ENCODE results near the gene PLEKHM3.

PLEKHM3 gene

DNA sequence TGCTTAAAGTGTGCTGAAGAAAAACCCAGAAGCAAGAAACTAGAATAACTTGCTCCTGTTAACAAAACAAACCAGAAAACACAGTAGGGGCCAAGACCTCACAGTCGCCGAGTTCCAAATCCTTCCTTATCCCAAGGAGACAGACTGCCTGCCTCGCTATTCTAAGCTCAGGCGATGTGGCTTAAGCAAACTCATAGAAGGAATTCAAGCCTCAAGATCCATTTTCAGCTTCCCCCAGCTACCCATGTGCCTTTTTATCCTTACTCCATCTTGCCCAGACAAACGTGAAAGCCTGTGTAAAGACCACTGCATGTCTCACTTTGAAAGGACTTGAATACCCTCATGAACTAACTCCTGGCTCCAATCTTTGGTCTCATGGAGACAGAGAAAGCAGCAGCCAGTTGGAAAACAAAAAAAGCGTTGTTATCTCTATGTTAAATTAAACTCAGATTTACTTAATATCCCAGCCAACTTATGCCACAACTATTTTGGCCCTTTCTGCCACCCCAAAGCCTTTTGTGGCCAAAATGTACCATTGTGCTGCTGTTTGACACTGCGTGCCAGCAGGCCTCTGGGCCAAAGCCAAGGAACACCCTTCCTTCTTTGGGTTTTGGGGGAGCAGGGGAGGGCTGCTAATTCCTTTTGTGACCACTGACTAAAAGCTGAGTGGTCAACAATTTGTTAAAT is 132.5 kb downstream of the PLEKHM3 start:
- Histone ChIP-seq H3K27ac (ENCODE audit: low read length) (no peak overlapping the region), H3K27me3 (ENCODE audit: control insufficient read depth, insufficient read depth, low read length) (no peaks in the 10 kb centered on the region), H3K4me3 (ENCODE audit: low read length) (no peak overlapping the region), H3K36me3 (ENCODE audit: control insufficient read depth, low read depth, low read length) (no peaks in the 10 kb centered on the region), H3K4me1 (ENCODE audit: control insufficient read depth, low read depth, low read length) (peaks cover 39% of the 10 kb centered on the region), H3K9ac (ENCODE audit: low read length) (no peak overlapping the region), H3K9me3 (ENCODE audit: control insufficient read depth, low read depth, low read length) (no peaks in the 10 kb centered on the region)

DNA sequence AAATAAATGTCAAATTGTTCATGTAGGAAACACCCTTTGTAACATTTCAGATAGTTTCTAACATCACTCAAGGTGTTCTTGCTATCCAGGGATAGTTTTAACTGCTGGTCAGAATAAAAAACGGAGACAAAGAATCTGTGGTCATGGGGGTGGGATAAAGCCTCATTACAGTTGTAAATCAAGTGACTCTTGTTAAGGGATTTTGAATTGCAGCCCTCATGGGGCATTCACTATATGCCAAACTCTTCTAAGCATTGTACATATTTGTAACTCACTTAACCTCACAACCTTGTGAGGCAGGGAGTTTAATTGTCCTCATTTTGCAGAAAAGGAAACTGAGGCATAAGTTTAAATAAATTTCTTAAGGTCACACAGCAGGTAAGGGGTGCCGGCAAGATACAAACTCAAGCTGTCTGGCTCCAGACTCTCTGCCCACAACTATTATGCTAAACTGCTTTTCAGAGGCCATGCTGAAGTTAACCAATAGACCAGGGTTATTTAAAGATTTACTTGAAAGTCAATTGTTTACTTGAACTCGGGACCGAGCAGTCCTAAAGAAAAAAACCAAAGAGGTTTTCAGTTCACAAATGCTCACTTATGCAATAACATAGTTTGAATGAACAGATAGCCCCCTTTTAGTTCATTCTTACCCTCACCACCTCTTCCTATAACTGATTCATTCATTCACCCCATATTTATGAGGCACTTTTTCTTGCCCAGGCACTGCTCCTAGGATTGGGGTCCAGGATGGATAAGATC is 134.1 kb downstream of the PLEKHM3 start:
- no peaks in the 10 kb centered on the region for H3K36me3 ChIP-seq (ENCODE audit: control insufficient read depth, low read depth, low read length)
- no peaks in the 10 kb centered on the region for H3K27me3 ChIP-seq (ENCODE audit: control insufficient read depth, insufficient read depth, low read length)
- peaks cover 23% of the 10 kb centered on the region for H3K4me1 ChIP-seq (ENCODE audit: control insufficient read depth, low read depth, low read length)
- no peak overlapping the region for H3K9ac ChIP-seq (ENCODE audit: low read length)
- no peak overlapping the region for H3K4me3 ChIP-seq (ENCODE audit: low read length)
- H3K9me3 ChIP-seq (ENCODE audit: control insufficient read depth, low read depth, low read length) = no peaks in the 10 kb centered on the region
- no peak overlapping the region for H3K27ac ChIP-seq (ENCODE audit: low read length)

DNA sequence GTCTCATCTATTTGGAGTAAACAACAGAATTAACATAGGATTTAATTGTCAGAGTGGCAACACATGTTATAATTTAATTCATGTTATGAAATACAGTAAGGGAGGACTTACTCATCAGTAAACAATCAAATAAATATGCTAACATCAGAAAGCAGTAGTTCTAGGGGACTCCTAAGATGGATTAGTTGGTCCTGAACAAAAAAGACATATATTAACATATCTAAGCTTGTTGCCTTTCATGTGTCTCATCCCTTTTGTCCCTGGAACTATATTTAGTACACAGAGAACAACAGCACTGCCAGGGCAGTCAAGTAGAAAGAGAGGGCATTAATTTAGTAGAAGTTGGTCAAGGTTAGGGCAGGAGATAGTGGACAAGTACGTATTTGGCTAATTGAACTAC is 137.8 kb downstream of the PLEKHM3 start:
- Histone ChIP-seq H3K36me3 (ENCODE audit: control insufficient read depth, low read depth, low read length) (no peaks in the 10 kb centered on the region), H3K27ac (ENCODE audit: low read length) (no peak overlapping the region), H3K4me1 (ENCODE audit: control insufficient read depth, low read depth, low read length) (peaks cover 9% of the 10 kb centered on the region), H3K27me3 (ENCODE audit: control insufficient read depth, insufficient read depth, low read length) (no peaks in the 10 kb centered on the region), H3K9me3 (ENCODE audit: control insufficient read depth, low read depth, low read length) (no peaks in the 10 kb centered on the region), H3K9ac (ENCODE audit: low read length) (no peak overlapping the region), H3K4me3 (ENCODE audit: low read length) (no peak overlapping the region)

DNA sequence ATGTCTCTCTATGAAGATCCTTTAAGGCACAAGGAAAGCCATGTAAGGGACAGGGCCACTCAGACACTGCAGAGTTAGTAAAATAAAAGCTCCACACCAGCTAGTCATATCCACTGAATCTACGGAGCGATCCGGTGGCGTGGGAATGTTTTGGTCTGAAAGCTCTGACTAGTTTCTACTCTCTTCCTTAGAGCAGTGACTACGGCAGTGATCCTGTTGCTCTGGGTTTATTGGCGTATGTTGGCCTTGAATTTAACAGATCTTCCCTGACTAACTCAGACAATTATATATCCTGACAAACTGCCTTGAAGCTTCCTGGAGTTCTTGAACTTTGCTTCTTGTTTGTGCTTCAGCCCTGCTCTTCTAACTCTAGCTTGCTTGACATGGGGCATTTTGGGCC is 140.3 kb downstream of the PLEKHM3 start:
- Histone ChIP-seq H3K9me3 (ENCODE audit: control insufficient read depth, low read depth, low read length) (no peaks in the 10 kb centered on the region), H3K27me3 (ENCODE audit: control insufficient read depth, insufficient read depth, low read length) (no peaks in the 10 kb centered on the region), H3K4me1 (ENCODE audit: control insufficient read depth, low read depth, low read length) (no peaks in the 10 kb centered on the region), H3K4me3 (ENCODE audit: low read length) (no peak overlapping the region), H3K9ac (ENCODE audit: low read length) (no peak overlapping the region), H3K36me3 (ENCODE audit: control insufficient read depth, low read depth, low read length) (no peaks in the 10 kb centered on the region), H3K27ac (ENCODE audit: low read length) (no peak overlapping the region)

DNA sequence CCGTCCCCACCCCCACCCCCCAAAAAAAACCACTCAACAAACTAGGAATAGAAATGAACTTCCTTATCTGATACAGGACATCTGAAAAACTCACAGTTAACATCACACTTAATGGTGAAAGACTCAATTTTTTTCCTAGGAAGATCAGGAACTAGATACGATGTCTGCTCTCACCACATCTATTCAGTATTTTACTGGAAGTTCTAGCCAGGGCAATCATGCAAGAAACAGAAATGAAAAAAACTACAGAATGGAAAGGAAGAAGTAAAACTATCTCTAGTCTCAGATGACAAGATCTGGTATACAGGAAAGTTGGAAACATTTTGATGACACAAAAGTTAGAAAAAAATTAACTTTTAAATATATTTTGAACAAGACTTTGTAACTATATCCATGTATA is 141.2 kb downstream of the PLEKHM3 start:
- Histone ChIP-seq H3K9ac (ENCODE audit: low read length) (no peak overlapping the region), H3K9me3 (ENCODE audit: control insufficient read depth, low read depth, low read length) (no peaks in the 10 kb centered on the region), H3K27ac (ENCODE audit: low read length) (no peak overlapping the region), H3K4me3 (ENCODE audit: low read length) (no peak overlapping the region), H3K27me3 (ENCODE audit: control insufficient read depth, insufficient read depth, low read length) (no peaks in the 10 kb centered on the region), H3K4me1 (ENCODE audit: control insufficient read depth, low read depth, low read length) (no peaks in the 10 kb centered on the region), H3K36me3 (ENCODE audit: control insufficient read depth, low read depth, low read length) (no peaks in the 10 kb centered on the region)

DNA sequence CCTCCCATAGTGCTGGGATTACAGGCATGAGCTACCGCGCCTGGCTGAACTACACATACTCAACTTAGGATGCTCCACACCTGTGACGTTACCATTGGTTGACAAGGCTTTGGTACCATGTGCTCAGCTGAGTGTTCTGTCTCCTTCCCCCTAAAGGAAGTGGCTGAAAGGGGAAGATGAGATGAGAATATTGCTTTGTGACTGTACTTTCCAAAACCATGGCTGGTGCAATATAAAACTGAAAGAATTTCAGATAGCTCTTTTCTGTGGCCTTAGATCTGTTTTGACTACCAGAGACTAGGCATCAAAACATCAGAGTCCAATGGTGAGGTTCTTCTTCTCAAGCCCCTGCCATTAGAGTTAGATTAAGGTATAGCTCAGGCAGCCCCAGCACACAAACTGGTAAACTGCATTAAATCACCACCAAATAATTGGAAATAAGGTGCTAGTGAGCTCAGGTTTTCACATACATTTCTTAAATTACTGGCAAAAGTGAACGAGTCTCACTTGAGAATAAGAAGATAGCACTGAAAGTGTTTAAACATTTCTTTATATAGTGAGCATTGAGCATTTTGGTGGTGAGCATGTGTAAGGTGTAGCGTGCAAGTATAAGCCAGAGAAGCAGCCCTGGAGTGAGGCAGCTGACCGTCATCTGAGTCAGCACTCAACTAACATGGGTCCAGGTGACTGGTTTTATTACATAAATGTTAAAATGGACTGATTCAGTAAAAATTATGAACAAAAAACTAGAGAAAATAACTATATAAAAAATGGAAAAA is 142.1 kb downstream of the PLEKHM3 start:
- Histone ChIP-seq H3K27me3 (ENCODE audit: control insufficient read depth, insufficient read depth, low read length) (no peaks in the 10 kb centered on the region), H3K4me3 (ENCODE audit: low read length) (no peak overlapping the region), H3K4me1 (ENCODE audit: control insufficient read depth, low read depth, low read length) (no peaks in the 10 kb centered on the region), H3K9me3 (ENCODE audit: control insufficient read depth, low read depth, low read length) (no peaks in the 10 kb centered on the region), H3K36me3 (ENCODE audit: control insufficient read depth, low read depth, low read length) (no peaks in the 10 kb centered on the region), H3K9ac (ENCODE audit: low read length) (no peak overlapping the region), H3K27ac (ENCODE audit: low read length) (no peak overlapping the region)

DNA sequence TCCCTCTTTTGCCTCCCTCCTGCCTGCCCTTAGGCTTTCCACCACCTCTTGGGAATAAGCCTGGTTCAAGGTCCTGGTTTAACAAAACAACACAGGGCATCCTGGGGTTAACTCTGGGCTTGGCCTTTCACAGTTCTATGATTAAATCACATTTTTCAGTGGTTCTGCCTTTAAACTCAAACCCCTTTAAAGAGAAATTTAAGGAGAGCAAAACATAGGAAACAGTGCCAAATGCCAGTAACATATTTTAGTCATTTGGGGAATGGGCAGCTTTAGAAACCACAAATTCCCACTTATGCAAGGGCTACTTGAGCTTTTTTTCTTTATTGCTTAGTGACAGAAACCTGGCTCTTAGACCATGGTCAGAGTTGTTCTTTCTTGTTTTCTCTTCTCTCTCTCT is 143.4 kb downstream of the PLEKHM3 start:
- Histone ChIP-seq H3K9me3 (ENCODE audit: control insufficient read depth, low read depth, low read length) (no peaks in the 10 kb centered on the region), H3K36me3 (ENCODE audit: control insufficient read depth, low read depth, low read length) (no peaks in the 10 kb centered on the region), H3K9ac (ENCODE audit: low read length) (no peak overlapping the region), H3K27me3 (ENCODE audit: control insufficient read depth, insufficient read depth, low read length) (no peaks in the 10 kb centered on the region), H3K27ac (ENCODE audit: low read length) (no peak overlapping the region), H3K4me3 (ENCODE audit: low read length) (no peak overlapping the region), H3K4me1 (ENCODE audit: control insufficient read depth, low read depth, low read length) (no peaks in the 10 kb centered on the region)

DNA sequence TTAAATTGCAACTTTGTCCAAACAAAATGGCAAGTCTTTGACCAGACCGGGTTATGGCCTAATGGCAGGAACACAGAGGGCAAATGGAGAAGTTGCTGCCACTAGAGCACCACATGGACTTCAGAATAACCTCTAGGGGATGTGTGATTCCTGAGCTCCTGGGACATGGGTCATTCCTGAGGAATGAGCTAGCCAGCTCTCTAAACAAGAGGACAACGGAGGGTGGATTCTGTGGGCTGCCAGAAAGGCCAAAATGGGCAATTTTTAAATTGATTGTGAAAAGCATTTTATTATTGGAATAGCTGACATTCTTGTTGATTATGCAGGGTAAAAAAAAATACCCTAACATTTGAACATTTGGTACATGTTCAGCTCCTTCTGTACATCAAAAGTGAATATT is 145.8 kb downstream of the PLEKHM3 start:
- H3K9ac ChIP-seq (ENCODE audit: low read length) = no peak overlapping the region
- no peak overlapping the region for H3K27ac ChIP-seq (ENCODE audit: low read length)
- no peak overlapping the region for H3K4me3 ChIP-seq (ENCODE audit: low read length)
- H3K4me1 ChIP-seq (ENCODE audit: control insufficient read depth, low read depth, low read length) = no peaks in the 10 kb centered on the region
- no peaks in the 10 kb centered on the region for H3K27me3 ChIP-seq (ENCODE audit: control insufficient read depth, insufficient read depth, low read length)
- H3K36me3 ChIP-seq (ENCODE audit: control insufficient read depth, low read depth, low read length) = no peaks in the 10 kb centered on the region
- no peaks in the 10 kb centered on the region for H3K9me3 ChIP-seq (ENCODE audit: control insufficient read depth, low read depth, low read length)

DNA sequence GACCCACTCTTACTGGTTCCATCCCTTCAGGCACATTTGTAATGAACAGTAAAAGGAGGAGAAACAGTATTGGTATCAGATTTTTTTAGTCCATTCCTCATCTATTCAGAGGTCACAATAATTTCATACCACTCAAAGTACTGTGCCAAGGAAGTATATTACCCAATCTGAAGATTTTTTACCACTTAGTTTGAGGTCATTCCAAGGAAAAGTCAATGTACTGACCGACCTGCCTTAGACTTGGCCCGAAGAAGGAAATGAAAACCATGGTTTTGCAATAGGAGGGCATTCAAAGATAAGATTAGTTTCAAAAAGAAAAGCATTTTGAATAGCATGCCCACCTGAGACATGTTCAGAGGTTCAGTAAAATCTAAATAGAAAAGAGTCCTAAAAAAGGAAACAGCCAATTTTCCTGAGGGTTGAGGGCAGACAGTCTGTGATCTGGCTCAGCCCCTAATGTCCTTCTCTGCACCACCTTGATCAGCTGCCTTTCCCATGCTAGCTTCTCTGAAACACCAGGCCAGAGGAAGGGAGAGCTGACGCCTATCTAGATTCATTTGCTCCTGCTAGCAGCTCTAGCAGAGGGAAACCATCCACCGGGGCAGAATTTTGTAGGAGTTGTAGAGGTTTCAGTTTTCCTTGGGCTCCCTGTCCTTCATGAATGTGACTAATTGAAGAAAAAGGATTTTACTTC is 148.3 kb downstream of the PLEKHM3 start:
- Histone ChIP-seq H3K27ac (ENCODE audit: low read length) (no peak overlapping the region), H3K9ac (ENCODE audit: low read length) (no peak overlapping the region), H3K4me3 (ENCODE audit: low read length) (no peak overlapping the region), H3K4me1 (ENCODE audit: control insufficient read depth, low read depth, low read length) (peaks cover 8% of the 10 kb centered on the region), H3K36me3 (ENCODE audit: control insufficient read depth, low read depth, low read length) (no peaks in the 10 kb centered on the region), H3K9me3 (ENCODE audit: control insufficient read depth, low read depth, low read length) (no peaks in the 10 kb centered on the region), H3K27me3 (ENCODE audit: control insufficient read depth, insufficient read depth, low read length) (no peaks in the 10 kb centered on the region)

DNA sequence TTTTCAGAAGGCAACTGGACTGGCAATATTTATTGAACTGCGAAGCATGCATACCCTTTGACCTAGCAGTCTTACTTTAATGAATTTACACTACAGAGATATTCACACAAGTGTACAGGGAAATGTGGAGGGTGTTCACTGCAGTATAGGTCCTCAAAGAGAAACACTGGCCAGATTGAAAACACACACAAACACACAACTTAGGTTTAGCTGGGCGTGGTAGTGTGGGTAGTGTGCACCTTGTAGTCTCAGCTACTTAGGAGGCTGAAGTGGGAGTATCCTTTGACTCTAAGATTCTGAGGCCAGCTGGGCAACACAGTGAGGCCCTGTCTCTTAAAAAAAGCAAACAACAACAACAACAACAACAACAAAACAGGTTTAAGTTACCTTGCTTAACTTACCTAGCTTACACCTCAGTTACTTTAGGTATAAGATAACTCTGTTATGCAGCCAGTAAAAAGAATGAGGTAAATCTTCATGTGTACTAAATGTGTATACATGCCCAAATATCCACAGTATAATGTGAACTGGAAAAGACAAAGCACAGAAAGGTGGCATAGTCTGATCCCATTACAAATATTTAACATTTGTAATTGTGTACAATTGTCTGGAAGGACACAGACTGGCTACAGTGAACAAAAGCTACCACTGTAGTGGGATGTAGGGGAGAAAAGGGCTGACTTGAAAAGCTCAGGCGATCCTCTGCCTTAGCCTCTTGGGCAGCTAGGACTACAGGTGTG is 149.7 kb downstream of the PLEKHM3 start:
- H3K27me3 ChIP-seq (ENCODE audit: control insufficient read depth, insufficient read depth, low read length) = no peaks in the 10 kb centered on the region
- no peaks in the 10 kb centered on the region for H3K36me3 ChIP-seq (ENCODE audit: control insufficient read depth, low read depth, low read length)
- no peak overlapping the region for H3K4me3 ChIP-seq (ENCODE audit: low read length)
- no peak overlapping the region for H3K9ac ChIP-seq (ENCODE audit: low read length)
- H3K4me1 ChIP-seq (ENCODE audit: control insufficient read depth, low read depth, low read length) = peaks cover 8% of the 10 kb centered on the region
- H3K9me3 ChIP-seq (ENCODE audit: control insufficient read depth, low read depth, low read length) = no peaks in the 10 kb centered on the region
- no peak overlapping the region for H3K27ac ChIP-seq (ENCODE audit: low read length)

DNA sequence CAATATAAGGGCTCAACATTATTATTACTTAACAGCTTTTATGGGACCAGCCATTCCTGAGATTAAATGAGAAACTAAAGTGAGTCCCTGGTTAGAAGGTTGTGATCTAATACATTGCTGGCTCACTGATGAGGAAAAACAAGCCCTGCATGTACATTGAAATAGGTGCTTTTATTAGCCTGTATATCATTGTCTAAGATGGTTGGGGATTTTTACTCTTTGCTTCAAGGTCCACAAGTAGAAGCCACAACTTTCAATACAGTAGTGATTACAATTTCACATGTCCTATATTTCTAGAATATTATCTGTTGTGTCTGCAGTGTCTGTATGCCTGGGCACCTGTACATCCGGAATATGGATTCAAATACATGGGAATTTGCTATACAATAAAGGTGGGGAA is 151.5 kb downstream of the PLEKHM3 start:
- H3K36me3 ChIP-seq (ENCODE audit: control insufficient read depth, low read depth, low read length) = no peaks in the 10 kb centered on the region
- no peak overlapping the region for H3K27ac ChIP-seq (ENCODE audit: low read length)
- no peaks in the 10 kb centered on the region for H3K27me3 ChIP-seq (ENCODE audit: control insufficient read depth, insufficient read depth, low read length)
- H3K9me3 ChIP-seq (ENCODE audit: control insufficient read depth, low read depth, low read length) = no peaks in the 10 kb centered on the region
- peaks cover 8% of the 10 kb centered on the region for H3K4me1 ChIP-seq (ENCODE audit: control insufficient read depth, low read depth, low read length)
- no peak overlapping the region for H3K9ac ChIP-seq (ENCODE audit: low read length)
- no peak overlapping the region for H3K4me3 ChIP-seq (ENCODE audit: low read length)
